ENCODE measurements around the gene HSPG2. TPM values are rescaled to one million over a fixed set of nuclear protein-coding genes. Genes with fewer than 3 reads are reported as not detected.

The HSPG2 gene
- total RNA-seq, 1 experiment from 2014 or later, result 58.9 TPM

DNA sequence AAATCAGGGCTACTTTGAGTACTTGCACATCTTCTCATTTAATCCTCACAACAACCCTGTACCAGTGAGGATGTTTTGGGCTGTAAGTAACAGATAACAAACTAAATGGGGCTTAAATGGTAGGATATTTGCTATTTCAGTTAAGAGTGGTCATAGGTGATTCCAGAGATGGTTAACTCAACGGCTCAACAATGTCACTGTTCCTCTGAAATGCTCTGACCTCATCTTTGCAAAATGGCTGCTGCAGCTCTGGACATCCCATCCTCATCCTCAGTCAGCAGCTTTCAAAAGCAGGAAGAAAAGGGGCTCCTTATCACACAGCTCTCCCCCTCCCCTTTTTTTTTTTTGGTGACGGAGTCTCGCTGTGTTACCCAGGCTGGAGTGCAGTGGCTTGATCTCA, 123.6 kb downstream of the HSPG2 start:
- no peaks in the 10 kb centered on the region for H3K27me3 Mint-ChIP-seq (ENCODE audit: insufficient read depth, unreplicated experiment)
- no TSS peak for BruUV-seq (replicated peaks)
- no peaks in the 10 kb centered on the region for H3K9me3 Mint-ChIP-seq (ENCODE audit: unreplicated experiment)
- TF ChIP-seq, protein P1, sequence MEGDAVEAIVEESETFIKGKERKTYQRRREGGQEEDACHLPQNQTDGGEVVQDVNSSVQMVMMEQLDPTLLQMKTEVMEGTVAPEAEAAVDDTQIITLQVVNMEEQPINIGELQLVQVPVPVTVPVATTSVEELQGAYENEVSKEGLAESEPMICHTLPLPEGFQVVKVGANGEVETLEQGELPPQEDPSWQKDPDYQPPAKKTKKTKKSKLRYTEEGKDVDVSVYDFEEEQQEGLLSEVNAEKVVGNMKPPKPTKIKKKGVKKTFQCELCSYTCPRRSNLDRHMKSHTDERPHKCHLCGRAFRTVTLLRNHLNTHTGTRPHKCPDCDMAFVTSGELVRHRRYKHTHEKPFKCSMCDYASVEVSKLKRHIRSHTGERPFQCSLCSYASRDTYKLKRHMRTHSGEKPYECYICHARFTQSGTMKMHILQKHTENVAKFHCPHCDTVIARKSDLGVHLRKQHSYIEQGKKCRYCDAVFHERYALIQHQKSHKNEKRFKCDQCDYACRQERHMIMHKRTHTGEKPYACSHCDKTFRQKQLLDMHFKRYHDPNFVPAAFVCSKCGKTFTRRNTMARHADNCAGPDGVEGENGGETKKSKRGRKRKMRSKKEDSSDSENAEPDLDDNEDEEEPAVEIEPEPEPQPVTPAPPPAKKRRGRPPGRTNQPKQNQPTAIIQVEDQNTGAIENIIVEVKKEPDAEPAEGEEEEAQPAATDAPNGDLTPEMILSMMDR (IDR thresholded peaks at IDR 0.05; ENCODE audit: unreplicated experiment), result no peak
- CTCF ChIA-PET, result no interaction called here
- H3K27ac Mint-ChIP-seq (ENCODE audit: low read depth, unreplicated experiment), result no peak overlapping the region
- no peak overlapping the region for H3K4me3 Mint-ChIP-seq (ENCODE audit: unreplicated experiment)
- POLR2A ChIA-PET, result interaction anchor here (1.0 kb wide), 1 partner anchor 31 kb away, joined by 4 read pairs; the partner anchor contains the start of gene USP48
- peaks cover 8% of the 10 kb centered on the region for H3K4me1 Mint-ChIP-seq (ENCODE audit: insufficient read depth, unreplicated experiment)
- DNase-seq (ENCODE audit: unreplicated experiment), result no peak
- intact Hi-C loops (cut with micrococcal nuclease), result no loop called here
- no peaks in the 10 kb centered on the region for H3K36me3 Mint-ChIP-seq (ENCODE audit: insufficient read depth, unreplicated experiment)

DNA sequence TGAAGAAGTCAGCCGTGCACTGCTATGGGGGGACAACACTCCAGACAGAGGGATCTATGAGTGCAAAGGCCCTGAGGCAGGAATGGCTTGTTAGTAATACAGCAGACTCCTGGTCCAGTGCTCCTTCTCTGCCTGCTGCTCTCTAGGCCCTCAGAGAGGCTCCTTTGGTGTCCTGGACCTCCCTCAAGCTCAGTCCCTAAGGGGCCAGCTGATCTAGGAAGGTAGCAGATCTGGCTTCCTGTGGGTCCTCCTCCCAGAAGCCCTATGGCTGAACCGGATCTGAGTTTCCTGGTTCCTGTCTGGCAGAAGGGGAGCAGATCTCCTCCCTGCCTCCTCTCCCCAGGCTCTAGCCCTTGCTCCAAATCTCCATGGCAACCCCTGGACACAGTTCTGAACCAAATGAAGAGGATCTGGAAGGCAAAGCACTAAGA, 125.2 kb downstream of the HSPG2 start, which contains the start of gene LDLRAD2:
Gene LDLRAD2 (plus strand): TSS at position 391 of the 431 bp plus-strand sequence. CDS start 187 bp downstream, outside the sequence.
- Mint-ChIP-seq H3K4me1 (ENCODE audit: insufficient read depth, unreplicated experiment) (peaks cover 4% of the 10 kb centered on the region), H3K27me3 (ENCODE audit: insufficient read depth, unreplicated experiment) (no peaks in the 10 kb centered on the region), H3K9me3 (ENCODE audit: unreplicated experiment) (no peaks in the 10 kb centered on the region), H3K36me3 (ENCODE audit: insufficient read depth, unreplicated experiment) (no peaks in the 10 kb centered on the region), H3K4me3 (ENCODE audit: unreplicated experiment) (no peak within 1 kb of the TSS), H3K27ac (ENCODE audit: low read depth, unreplicated experiment) (no peak within 1 kb of the TSS)
- TF ChIP-seq, protein P1 (IDR thresholded peaks at IDR 0.05; ENCODE audit: unreplicated experiment), result no peak
- intact Hi-C loops (cut with micrococcal nuclease), result no loop called here
- ChIA-PET CTCF (interaction anchor here (0.6 kb wide), 1 partner anchor 25 kb away, joined by 3 read pairs; no protein-coding TSS in a partner anchor), POLR2A (interaction anchor here (0.6 kb wide), 1 partner anchor 1336 kb away, joined by 3 read pairs; no protein-coding TSS in a partner anchor)
- no TSS peak for BruUV-seq (replicated peaks)
- DNase-seq (ENCODE audit: unreplicated experiment), result no peak

DNA sequence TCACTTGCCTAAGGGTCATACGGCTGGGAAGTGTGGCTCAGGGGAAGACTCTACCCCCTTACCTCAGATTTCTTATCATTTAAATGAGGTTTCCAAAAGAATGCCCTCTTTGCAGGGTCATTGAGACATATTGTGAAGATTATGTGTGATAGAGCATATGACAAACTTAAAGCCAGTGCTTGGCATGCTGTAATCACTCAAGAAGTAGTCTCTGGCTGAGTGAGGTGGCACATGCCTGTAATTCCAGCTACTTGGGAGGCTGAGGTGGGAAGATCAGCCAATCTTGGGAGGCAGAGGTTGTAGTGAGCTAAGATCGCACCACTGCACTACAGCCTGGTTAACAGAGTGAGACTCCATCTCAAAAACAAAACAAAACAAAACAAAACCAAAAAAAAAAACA, 132.6 kb downstream of the HSPG2 start:
- CTCF ChIA-PET, result no interaction called here
- no peaks in the 10 kb centered on the region for H3K36me3 Mint-ChIP-seq (ENCODE audit: insufficient read depth, unreplicated experiment)

DNA sequence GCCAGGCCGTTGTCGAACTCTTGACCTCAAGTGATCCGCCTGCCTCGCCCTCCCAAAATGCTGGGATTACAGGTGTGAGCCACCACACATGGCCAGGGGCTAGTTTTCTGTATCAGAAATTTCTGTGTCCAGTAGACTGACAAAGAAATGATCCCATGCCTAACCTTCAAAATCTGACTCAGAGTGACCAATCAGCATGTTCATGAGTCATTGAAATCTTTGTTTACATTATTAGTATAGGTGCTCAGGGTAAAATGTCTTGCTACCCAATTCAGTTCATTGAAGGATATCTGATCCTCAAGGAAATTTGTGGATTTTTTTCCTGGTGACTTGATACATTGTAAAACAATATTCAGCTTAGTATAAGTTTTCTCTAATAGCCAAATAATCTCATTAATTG, 136.0 kb downstream of the HSPG2 start:
- ChIA-PET CTCF (interaction anchor here (1.0 kb wide), 1 partner anchor 10 kb away, joined by 4 read pairs; no protein-coding TSS in a partner anchor), POLR2A (interaction anchor here (0.6 to 1.6 kb wide), 5 partner anchors 18 to 155 kb away, joined by 3 to 5 read pairs (median 3); partner anchors contain the start of gene USP48)
- Mint-ChIP-seq H3K4me3 (ENCODE audit: unreplicated experiment) (no peak overlapping the region), H3K27ac (ENCODE audit: low read depth, unreplicated experiment) (peak overlapping the region; percentile 39), H3K27me3 (ENCODE audit: insufficient read depth, unreplicated experiment) (no peaks in the 10 kb centered on the region), H3K4me1 (ENCODE audit: insufficient read depth, unreplicated experiment) (no peaks in the 10 kb centered on the region), H3K36me3 (ENCODE audit: insufficient read depth, unreplicated experiment) (no peaks in the 10 kb centered on the region), H3K9me3 (ENCODE audit: unreplicated experiment) (no peaks in the 10 kb centered on the region)
- DNase-seq (ENCODE audit: unreplicated experiment), result peak; percentile 63
- TF ChIP-seq, protein P1 (IDR thresholded peaks at IDR 0.05; ENCODE audit: unreplicated experiment), result no peak
- no TSS peak for BruUV-seq (replicated peaks)
- intact Hi-C loops (cut with micrococcal nuclease), result no loop called here

More for the DNA sequence above, 132.6 kb downstream of the HSPG2 start:
- TF ChIP-seq, protein P1 (IDR thresholded peaks at IDR 0.05; ENCODE audit: unreplicated experiment), result no peak
- intact Hi-C loops (cut with micrococcal nuclease), result no loop called here
- Mint-ChIP-seq H3K4me3 (ENCODE audit: unreplicated experiment) (no peak overlapping the region), H3K4me1 (ENCODE audit: insufficient read depth, unreplicated experiment) (no peaks in the 10 kb centered on the region), H3K27ac (ENCODE audit: low read depth, unreplicated experiment) (no peak overlapping the region), H3K9me3 (ENCODE audit: unreplicated experiment) (no peaks in the 10 kb centered on the region), H3K27me3 (ENCODE audit: insufficient read depth, unreplicated experiment) (no peaks in the 10 kb centered on the region)
- no peak for DNase-seq (ENCODE audit: unreplicated experiment)
- no TSS peak for BruUV-seq (replicated peaks)
- POLR2A ChIA-PET, result no interaction called here

Data from MCF 10A (cell line).